ENCODE measurements around the gene FAM107B. TPM values are rescaled to one million over a fixed set of nuclear protein-coding genes. Genes with fewer than 3 reads are reported as not detected.

FAM107B gene
- total and polyA plus RNA-seq, 2 of the 13 experiments (the other 11 are each of a cell fraction or from before 2014, with no cell fraction given), result 15.7 to 24.8 TPM

DNA sequence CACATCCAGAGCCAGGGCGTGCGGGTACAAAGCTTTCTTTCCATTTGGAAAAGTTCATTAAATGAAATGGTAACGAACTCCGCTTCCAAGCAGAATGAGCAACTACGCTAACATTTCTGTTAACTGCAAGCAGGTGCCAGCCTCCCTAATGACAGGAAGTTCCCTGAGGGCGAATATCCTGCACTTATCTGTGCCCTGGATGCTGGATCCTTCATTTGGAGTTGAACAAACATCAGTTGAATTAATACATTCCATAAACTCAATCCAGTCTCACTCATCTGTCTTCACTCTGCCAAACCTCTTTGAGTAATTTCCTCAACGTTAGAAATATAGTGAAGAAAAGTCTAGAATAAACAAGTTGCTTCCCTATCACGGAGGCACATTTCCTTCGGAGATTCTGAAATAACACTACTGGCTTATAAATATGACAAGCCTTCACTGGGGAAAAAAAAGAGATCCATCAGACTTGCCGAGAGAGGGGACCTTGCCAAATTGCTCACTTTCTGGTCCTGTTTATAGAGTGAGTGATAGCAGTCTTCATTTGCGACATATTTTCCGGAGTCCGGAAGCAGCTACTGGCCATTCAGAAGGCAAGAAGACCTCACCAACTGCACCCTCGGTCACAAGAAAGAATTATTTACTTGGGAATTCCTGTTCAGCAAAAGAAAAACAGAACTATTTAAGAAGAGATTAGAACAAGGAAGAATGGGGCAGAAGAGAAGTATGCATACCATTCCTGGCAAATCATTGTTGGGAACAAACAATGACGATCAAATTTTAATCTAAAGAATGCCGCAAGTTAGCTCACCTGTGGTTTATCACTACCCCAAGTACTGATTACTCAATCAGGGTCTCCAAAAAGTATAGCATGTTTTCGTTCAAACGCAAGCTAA is 196.4 kb downstream of the FAM107B start:
- peak overlapping the region; percentile 15 for H3K9ac ChIP-seq (ENCODE audit: insufficient read depth, low read depth, low read length)
- peaks cover 74% of the 10 kb centered on the region for H3K4me1 ChIP-seq (ENCODE audit: insufficient read depth, low read length)
- intact Hi-C loops (cut with micrococcal nuclease; ENCODE audit: unreplicated experiment), result no loop called here
- TSS peak; percentile 70 for BruUV-seq (replicated peaks)
- peaks cover 0 to 1% of the 10 kb centered on the region in 2 experiments; a peak in 2 of 5 replicates for H3K36me3 ChIP-seq (replicated peaks in 1 of 2; ENCODE audit: control insufficient read depth in 1 of 2, insufficient read depth in 2 of 2, low read length in 2 of 2)
- in situ Hi-C loops (cut with HindIII; ENCODE audit: extremely low pct_ligation_motif_present, low pct_unique_long_range_greater_than_20kb), result no loop called here
- CTCF ChIA-PET (ENCODE audit: low intra/inter-chr PET ratio, low total read pairs), result no interaction called here
- DNase-seq (ENCODE audit: low spot score) (peak; percentile 90), ATAC-seq (peak; percentile 83), FAIRE-seq (peak; percentile 52)
- H3K4me3 ChIP-seq (replicated peaks in 1 of 3; ENCODE audit: insufficient read depth in 1 of 3, low read depth in 2 of 3, low read length in 3 of 3), result peak overlapping the region in 2 of 3 experiments; percentile 27 to 47; a peak in 4 of 6 replicates
- POLR2A ChIA-PET, result interaction anchor here (0.8 to 1.5 kb wide), 8 partner anchors 10 to 260 kb away, joined by 3 to 9 read pairs (median 4); partner anchors contain the start of genes CDNF, HSPA14 and MSANTD7
- peak overlapping the region; percentile 60 for H3K27ac ChIP-seq (ENCODE audit: extremely low read length, insufficient read depth, low read length)
- WGBS (ENCODE audit: low lambda C conversion rate), result 37% methylated on average over 18 of the region's 18 CpGs
- H3K9me3 ChIP-seq (ENCODE audit: low read length), result no peaks in the 10 kb centered on the region
- H3K27me3 ChIP-seq (ENCODE audit: control insufficient read depth in 1 of 2, insufficient read depth in 2 of 2, low read length in 2 of 2), result no peaks in the 10 kb centered on the region
- H3K79me2 ChIP-seq (ENCODE audit: insufficient read depth, low read length), result peaks cover 37% of the 10 kb centered on the region
- H4K20me1 ChIP-seq (ENCODE audit: insufficient read depth, low read length), result no peaks in the 10 kb centered on the region
- H2AFZ ChIP-seq (ENCODE audit: low read length), result no peak overlapping the region
- peak overlapping the region; percentile 69 for H3K4me2 ChIP-seq (ENCODE audit: low read depth, low read length)
- TF ChIP-seq, protein P1, sequence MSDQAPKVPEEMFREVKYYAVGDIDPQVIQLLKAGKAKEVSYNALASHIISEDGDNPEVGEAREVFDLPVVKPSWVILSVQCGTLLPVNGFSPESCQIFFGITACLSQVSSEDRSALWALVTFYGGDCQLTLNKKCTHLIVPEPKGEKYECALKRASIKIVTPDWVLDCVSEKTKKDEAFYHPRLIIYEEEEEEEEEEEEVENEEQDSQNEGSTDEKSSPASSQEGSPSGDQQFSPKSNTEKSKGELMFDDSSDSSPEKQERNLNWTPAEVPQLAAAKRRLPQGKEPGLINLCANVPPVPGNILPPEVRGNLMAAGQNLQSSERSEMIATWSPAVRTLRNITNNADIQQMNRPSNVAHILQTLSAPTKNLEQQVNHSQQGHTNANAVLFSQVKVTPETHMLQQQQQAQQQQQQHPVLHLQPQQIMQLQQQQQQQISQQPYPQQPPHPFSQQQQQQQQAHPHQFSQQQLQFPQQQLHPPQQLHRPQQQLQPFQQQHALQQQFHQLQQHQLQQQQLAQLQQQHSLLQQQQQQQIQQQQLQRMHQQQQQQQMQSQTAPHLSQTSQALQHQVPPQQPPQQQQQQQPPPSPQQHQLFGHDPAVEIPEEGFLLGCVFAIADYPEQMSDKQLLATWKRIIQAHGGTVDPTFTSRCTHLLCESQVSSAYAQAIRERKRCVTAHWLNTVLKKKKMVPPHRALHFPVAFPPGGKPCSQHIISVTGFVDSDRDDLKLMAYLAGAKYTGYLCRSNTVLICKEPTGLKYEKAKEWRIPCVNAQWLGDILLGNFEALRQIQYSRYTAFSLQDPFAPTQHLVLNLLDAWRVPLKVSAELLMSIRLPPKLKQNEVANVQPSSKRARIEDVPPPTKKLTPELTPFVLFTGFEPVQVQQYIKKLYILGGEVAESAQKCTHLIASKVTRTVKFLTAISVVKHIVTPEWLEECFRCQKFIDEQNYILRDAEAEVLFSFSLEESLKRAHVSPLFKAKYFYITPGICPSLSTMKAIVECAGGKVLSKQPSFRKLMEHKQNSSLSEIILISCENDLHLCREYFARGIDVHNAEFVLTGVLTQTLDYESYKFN (CRISPR knock-in tag; conservative IDR thresholded peaks at IDR 0.05), result peak; percentile 45; the same call in 1 of the 2 replicates
- TF ChIP-seq, protein P2, sequence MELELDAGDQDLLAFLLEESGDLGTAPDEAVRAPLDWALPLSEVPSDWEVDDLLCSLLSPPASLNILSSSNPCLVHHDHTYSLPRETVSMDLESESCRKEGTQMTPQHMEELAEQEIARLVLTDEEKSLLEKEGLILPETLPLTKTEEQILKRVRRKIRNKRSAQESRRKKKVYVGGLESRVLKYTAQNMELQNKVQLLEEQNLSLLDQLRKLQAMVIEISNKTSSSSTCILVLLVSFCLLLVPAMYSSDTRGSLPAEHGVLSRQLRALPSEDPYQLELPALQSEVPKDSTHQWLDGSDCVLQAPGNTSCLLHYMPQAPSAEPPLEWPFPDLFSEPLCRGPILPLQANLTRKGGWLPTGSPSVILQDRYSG (CRISPR knock-in tag; IDR thresholded peaks at IDR 0.05), result no peak
- TF ChIP-seq REXO4 (CRISPR knock-in tag; IDR thresholded peaks at IDR 0.05; ENCODE audit: borderline replicate concordance) (no peak), ZFX (CRISPR knock-in tag; IDR thresholded peaks at IDR 0.05; ENCODE audit: low read depth) (no peak), ZNF766 (CRISPR knock-in tag; IDR thresholded peaks at IDR 0.05; ENCODE audit: borderline replicate concordance) (no peak), TEAD3 (CRISPR knock-in tag; optimal IDR thresholded peaks at IDR 0.05; ENCODE audit: borderline replicate concordance) (peak; percentile 33), ZFP36L2 (CRISPR knock-in tag; IDR thresholded peaks at IDR 0.05) (no peak), RXRB (CRISPR knock-in tag; IDR thresholded peaks at IDR 0.05; ENCODE audit: borderline replicate concordance) (peak; percentile 21; the same call in 1 of the 2 replicates), SOX13 (IDR thresholded peaks at IDR 0.05) (peak; percentile 33; the same call in 1 of the 2 replicates), SOX13 (CRISPR knock-in tag; conservative IDR thresholded peaks at IDR 0.05 in 1 of 2, IDR thresholded peaks at IDR 0.05 in 1 of 2) (peak in 1 of 2 experiments; percentile 82; a peak in 2 of 4 replicates), CREB1 (IDR thresholded peaks at IDR 0.05) (no peak), CREB1 (CRISPR knock-in tag; IDR thresholded peaks at IDR 0.05) (peak; percentile 39; the same call in 1 of the 2 replicates), FOSL2 (CRISPR knock-in tag; IDR thresholded peaks at IDR 0.05) (peak; percentile 53; the same call in 1 of the 2 replicates), TBX2 (CRISPR knock-in tag; IDR thresholded peaks at IDR 0.05; ENCODE audit: borderline replicate concordance) (peak; percentile 25; the same call in 1 of the 2 replicates), STAG1 (CRISPR knock-in tag; IDR thresholded peaks at IDR 0.05) (no peak), PPARG (CRISPR knock-in tag; conservative IDR thresholded peaks at IDR 0.05) (0 out of 2 replicates have a peak, but pooled peaks have one; percentile 22), NFYC (CRISPR knock-in tag; IDR thresholded peaks at IDR 0.05) (0 out of 2 replicates have a peak, but pooled peaks have one; percentile 29), SAP130 (CRISPR knock-in tag; IDR thresholded peaks at IDR 0.05; ENCODE audit: low read depth) (peak; percentile 55)
